ENCODE measurements around the gene TXLNB. TPM values are rescaled to one million over a fixed set of nuclear protein-coding genes. Genes with fewer than 3 reads are reported as not detected.
"Not testable (repeated sequence)": the region's sequence is repeated elsewhere in the genome, so short reads cannot be mapped to it uniquely, and the experiment has no call there.

TXLNB gene
- total and polyA plus RNA-seq, 2 of the 4 experiments (the other 2 are of a cell fraction): under 0.01 to 0.05 TPM

DNA sequence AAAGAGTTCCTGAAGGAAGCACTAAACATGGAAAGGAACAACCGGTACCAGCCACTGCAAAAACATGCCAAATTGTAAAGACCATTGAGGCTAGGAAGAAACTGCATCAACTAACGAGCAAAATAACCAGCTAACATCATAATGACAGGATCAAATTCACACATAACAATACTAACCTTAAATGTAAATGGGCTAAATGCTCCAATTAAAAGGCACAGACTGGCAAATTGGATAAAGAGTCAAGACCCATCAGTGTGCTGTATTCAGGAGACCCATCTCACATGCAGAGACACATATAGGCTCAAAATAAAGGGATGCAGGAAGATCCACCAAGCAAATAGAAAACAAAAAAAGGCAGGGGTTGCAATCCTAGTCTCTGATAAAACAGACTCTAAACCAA lies 79.3 kb downstream of the TXLNB start:
- H4K8ac ChIP-seq (ENCODE audit: low read depth in 2 of 2, low read length in 2 of 2); H3K9me3 ChIP-seq (ENCODE audit: control insufficient read depth, insufficient read depth, low read length); BruUV-seq (replicated peaks); H3K27me3 ChIP-seq (ENCODE audit: control insufficient read depth, insufficient read depth, low read length); H3K4me1 ChIP-seq (ENCODE audit: control insufficient read depth, insufficient read depth, low read length); H3K9ac ChIP-seq (ENCODE audit: low read depth, low read length); ATAC-seq (ENCODE audit: low read depth); H3K4ac ChIP-seq (ENCODE audit: low read depth, low read length); H3K18ac ChIP-seq (ENCODE audit: low read depth, low read length); H3K56ac ChIP-seq (ENCODE audit: extremely low read depth, insufficient read depth, low read length); H2BK5ac ChIP-seq (ENCODE audit: low read depth, low read length, poor library complexity, severe bottlenecking); H2BK15ac ChIP-seq (ENCODE audit: low read depth, low read length); DNase-seq; H3K23ac ChIP-seq (ENCODE audit: low read depth, low read length); H3K4me2 ChIP-seq (ENCODE audit: low read depth, low read length); H3K79me1 ChIP-seq (ENCODE audit: low read depth in 1 of 2, low read length in 2 of 2); CTCF ChIA-PET; H2BK20ac ChIP-seq (ENCODE audit: low read depth, low read length); H3K36me3 ChIP-seq (ENCODE audit: control insufficient read depth, insufficient read depth, low read length); H3K14ac ChIP-seq (replicated peaks; ENCODE audit: low read depth, low read length); H4K5ac ChIP-seq (ENCODE audit: low read depth, low read length); H2AFZ ChIP-seq (replicated peaks; ENCODE audit: low read length, poor library complexity); intact Hi-C loops (cut with micrococcal nuclease); H2BK120ac ChIP-seq (ENCODE audit: low read depth, low read length); POLR2A ChIA-PET (ENCODE audit: unreplicated experiment); H3K9me1 ChIP-seq (ENCODE audit: insufficient read depth, low read length); H4K91ac ChIP-seq (ENCODE audit: insufficient read depth, low read depth, low read length); H2AK5ac ChIP-seq (ENCODE audit: low read depth, low read length); in situ Hi-C loops (cut with MboI; ENCODE audit: low sequenced_read_pairs); dilution Hi-C loops (cut with HindIII; ENCODE audit: low sequenced_read_pairs, unreplicated experiment); H2AK9ac ChIP-seq (replicated peaks; ENCODE audit: low read depth, low read length, poor library complexity); H4K20me1 ChIP-seq (ENCODE audit: insufficient read depth, low read length); H3K27ac ChIP-seq (ENCODE audit: insufficient read depth, low read length); H3K4me3 ChIP-seq (ENCODE audit: insufficient read depth, low read depth, low read length): not testable (repeated sequence)
- WGBS, 2 experiments (ENCODE audit: extremely low coverage in 2 of 2, insufficient read length in 1 of 2): no CpG with 5 or more reads among the region's 2 CpGs

DNA sequence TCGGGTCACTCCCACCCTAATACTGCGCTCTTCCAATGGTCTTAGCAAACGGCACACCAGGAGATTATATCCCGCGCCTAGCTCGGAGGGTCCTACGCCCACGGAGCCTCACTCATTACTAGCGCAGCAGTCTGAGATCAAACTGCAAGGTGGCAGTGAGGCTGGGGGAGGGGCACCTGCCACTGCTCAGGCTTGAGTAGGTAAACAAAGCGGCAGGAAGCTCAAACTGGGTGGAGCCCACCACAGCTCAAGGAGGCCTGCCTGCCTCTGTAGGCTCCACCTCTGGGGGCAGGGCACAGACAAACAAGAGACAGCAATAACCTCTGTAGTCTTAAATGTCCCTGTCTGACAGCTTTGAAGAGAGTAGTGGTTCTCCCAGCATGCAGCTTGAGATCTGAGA lies 81.0 kb downstream of the TXLNB start:
- H3K36me3 ChIP-seq (ENCODE audit: control insufficient read depth, insufficient read depth, low read length); H4K8ac ChIP-seq (ENCODE audit: low read depth in 2 of 2, low read length in 2 of 2); H3K56ac ChIP-seq (ENCODE audit: extremely low read depth, insufficient read depth, low read length); H3K4me2 ChIP-seq (ENCODE audit: low read depth, low read length); H2AFZ ChIP-seq (replicated peaks; ENCODE audit: low read length, poor library complexity); H3K9me1 ChIP-seq (ENCODE audit: insufficient read depth, low read length); H2AK5ac ChIP-seq (ENCODE audit: low read depth, low read length); H3K79me1 ChIP-seq (ENCODE audit: low read depth in 1 of 2, low read length in 2 of 2); H3K18ac ChIP-seq (ENCODE audit: low read depth, low read length); H2BK5ac ChIP-seq (ENCODE audit: low read depth, low read length, poor library complexity, severe bottlenecking); H3K4ac ChIP-seq (ENCODE audit: low read depth, low read length); POLR2A ChIA-PET (ENCODE audit: unreplicated experiment); H4K5ac ChIP-seq (ENCODE audit: low read depth, low read length); H2BK20ac ChIP-seq (ENCODE audit: low read depth, low read length); in situ Hi-C loops (cut with MboI; ENCODE audit: low sequenced_read_pairs); H3K9me3 ChIP-seq (ENCODE audit: control insufficient read depth, insufficient read depth, low read length); H2BK15ac ChIP-seq (ENCODE audit: low read depth, low read length); dilution Hi-C loops (cut with HindIII; ENCODE audit: low sequenced_read_pairs, unreplicated experiment); H3K4me1 ChIP-seq (ENCODE audit: control insufficient read depth, insufficient read depth, low read length); H3K27me3 ChIP-seq (ENCODE audit: control insufficient read depth, insufficient read depth, low read length); CTCF ChIA-PET; H2BK120ac ChIP-seq (ENCODE audit: low read depth, low read length); H3K4me3 ChIP-seq (ENCODE audit: insufficient read depth, low read depth, low read length); H4K20me1 ChIP-seq (ENCODE audit: insufficient read depth, low read length); H2AK9ac ChIP-seq (replicated peaks; ENCODE audit: low read depth, low read length, poor library complexity); H4K91ac ChIP-seq (ENCODE audit: insufficient read depth, low read depth, low read length); intact Hi-C loops (cut with micrococcal nuclease); H3K23ac ChIP-seq (ENCODE audit: low read depth, low read length); DNase-seq; BruUV-seq (replicated peaks); H3K27ac ChIP-seq (ENCODE audit: insufficient read depth, low read length); ATAC-seq (ENCODE audit: low read depth); H3K9ac ChIP-seq (ENCODE audit: low read depth, low read length); H3K14ac ChIP-seq (replicated peaks; ENCODE audit: low read depth, low read length): not testable (repeated sequence)
- WGBS, 2 experiments (ENCODE audit: extremely low coverage in 2 of 2, insufficient read length in 1 of 2): no CpG with 5 or more reads among the region's 10 CpGs
